Activated CD4-positive, alpha-beta T cell treated with anti-CD3 and anti-CD28 coated beads, Interleukin-2, amount 50 U/mL, for 24 hours (primary cell): ENCODE data around the gene CD7.
"Not testable (repeated sequence)": the region's sequence is repeated elsewhere in the genome, so short reads cannot be mapped to it uniquely, and the experiment has no call there.

Experiments
- DNase-seq, 2 donors: peaks; one replicate each; pipeline ENCODE4 v3.0.0-alpha.2; 2020; ENCODE audit warnings: low read depth in 1 of 2, low spot score in 1 of 2

CD7 gene

GRCh38 chr17:82347994-82348393 is 30.6 kb upstream of the CD7 start:
- not testable (repeated sequence) for DNase-seq

- no peak for DNase-seq
Observed at GRCh38 chr17:82346342-82347300, 29.2 kb upstream of the CD7 start.

GRCh38 chr17:82345151-82345976 is 28.0 kb upstream of the CD7 start:
- DNase-seq: no peak

- no peak for DNase-seq
Observed at GRCh38 chr17:82344175-82344907, 26.9 kb upstream of the CD7 start.

GRCh38 chr17:82343560-82343959 is 26.2 kb upstream of the CD7 start:
- no peak for DNase-seq

GRCh38 chr17:82342361-82343079 is 25.1 kb upstream of the CD7 start:
- DNase-seq: no peak

GRCh38 chr17:82339634-82340580 is 22.5 kb upstream of the CD7 start:
- no peak for DNase-seq

GRCh38 chr17:82338858-82339633 is 21.6 kb upstream of the CD7 start:
- no peak for DNase-seq

GRCh38 chr17:82334622-82335394 is 17.4 kb upstream of the CD7 start:
- no peak for DNase-seq

GRCh38 chr17:82334204-82334621 is 16.8 kb upstream of the CD7 start:
- DNase-seq: no peak

- no peak for DNase-seq
Observed at GRCh38 chr17:82333279-82334171, 16.1 kb upstream of the CD7 start, which contains the start of gene SECTM1. SECTM1 (minus strand) TSS chr17:82333766; CDS start chr17:82327240, 6,526 bp downstream.

- no peak for DNase-seq
Observed at GRCh38 chr17:82332669-82333278, 15.4 kb upstream of the CD7 start.

GRCh38 chr17:82331345-82331939 is 14.0 kb upstream of the CD7 start:
- no peak for DNase-seq

GRCh38 chr17:82330322-82331239 is 13.2 kb upstream of the CD7 start:
- DNase-seq: no peak
